HCT116 (cell line): Measurements from ENCODE around the gene MLXIPL. TPM values are rescaled to one million over a fixed set of nuclear protein-coding genes. Genes with fewer than 3 reads are reported as not detected.

Experiments used
- ATAC-seq: fragments of 200-7000 bp; cut with Tn5 transposase; 2 replicates; pipeline ENCODE4 v1.9.1; 2020; ENCODE audit warnings: mild to moderate bottlenecking, moderate library complexity
- BruUV-seq: library from RNA; stranded (reverse); fragments of 400-500 nt; replicated peaks from 2 replicates; lab custom pipeline; 2021; lab: Mats Ljungman, UMichigan
- CTCF ChIA-PET: fragments of 300-600 bp; sonication (Branson Sonifier 250); formaldehyde crosslinking; loops from one replicate; lab custom pipeline; 2021; ENCODE audit warnings: antibody characterized with exemption; lab: Charles Lee
- POLR2A ChIA-PET: fragments of 300-600, 350-600 bp; sonication (Branson Sonifier 250); formaldehyde crosslinking; loops from one replicate; lab custom pipeline; 2021; ENCODE audit warnings: antibody characterized with exemption; lab: Charles Lee
- RAD21 ChIA-PET, 2 experiments: fragments of 300-600 bp; sonication (Branson Sonifier 250); formaldehyde crosslinking; loops; one replicate each; lab custom pipeline; 2023; ENCODE audit warnings: low total read pairs in 2 of 2; ENCODE audit not compliant: uncharacterized antibody in 2 of 2, unreplicated experiment in 2 of 2, low non-redundant PET in 1 of 2; lab: Charles Lee
- DNase-seq: peaks from one replicate; pipeline ENCODE4 v3.0.0-alpha.2; 2010; ENCODE audit warnings: low read depth, low spot score
- H2AFZ ChIP-seq: fragments of 200-600 bp; shearing (Covaris generic), sonication (generic); 2 replicates; pipeline ENCODE4 v1.6.1; 2017; ENCODE audit warnings: low read depth, mixed run types, mixed read lengths, antibody characterized with exemption, low read length; ENCODE audit not compliant: poor library complexity, severe bottlenecking
- H3K27ac ChIP-seq: 2 replicates; pipeline ENCODE4 v1.5.1; 2012; ENCODE audit warnings: low read depth, low read length
- H3K27me3 ChIP-seq: fragments of 200-600 bp; sonication (generic); 2 replicates; pipeline ENCODE4 v1.6.1; 2016; ENCODE audit warnings: mixed run types, low read length, mixed read lengths; ENCODE audit not compliant: insufficient read depth
- H3K36me3 ChIP-seq, 2 experiments: fragments of 200-500 bp in 1 of 2; fragments of 200-600 bp in 1 of 2; sonication (Bioruptor generic) in 1 of 2; sonication (generic) in 1 of 2; 2 replicates each; pipeline versions ENCODE4 v1.5.1 to v1.6.1; 2014 to 2016; ENCODE audit warnings: low read length in 2 of 2, inconsistent platforms in 1 of 2, mixed read lengths in 1 of 2, mixed run types in 1 of 2; ENCODE audit not compliant: insufficient read depth in 2 of 2, control insufficient read depth in 1 of 2
- H3K4me1 ChIP-seq, 2 experiments: fragments of 200-600 bp in 1 of 2; sonication (generic) in 1 of 2; 2 replicates each; pipeline versions ENCODE4 v1.5.1 to v1.6.1; 2012 to 2017; ENCODE audit warnings: low read length in 2 of 2, inconsistent platforms in 1 of 2, mild to moderate bottlenecking in 1 of 2, mixed read lengths in 1 of 2, mixed run types in 1 of 2, moderate library complexity in 1 of 2; ENCODE audit not compliant: insufficient read depth in 2 of 2, control insufficient read depth in 1 of 2
- H3K4me2 ChIP-seq: fragments of 200-600 bp; sonication (generic); 2 replicates; pipeline ENCODE4 v1.6.1; 2017; ENCODE audit warnings: mixed run types, low read length, mixed read lengths
- H3K4me3 ChIP-seq, 2 experiments: fragments of 200-600 bp in 1 of 2; sonication (generic) in 1 of 2; replicated peaks in 1 of 2; 2 replicates each; pipeline ENCODE4 v1.5.1; 2011 to 2016; ENCODE audit warnings: low read length in 2 of 2, control low read depth in 1 of 2, low read depth in 1 of 2, mild to moderate bottlenecking in 1 of 2, mixed read lengths in 1 of 2, mixed run types in 1 of 2
- H3K79me2 ChIP-seq: fragments of 200-600 bp; sonication (generic); 2 replicates; pipeline ENCODE4 v1.6.1; 2017; ENCODE audit warnings: mild to moderate bottlenecking, mixed run types, low read length, moderate library complexity, mixed read lengths; ENCODE audit not compliant: insufficient read depth
- H3K9ac ChIP-seq: fragments of 200-600 bp; sonication (generic); 2 replicates; pipeline ENCODE4 v1.6.1; 2016; ENCODE audit warnings: low read length, mixed read lengths
- H3K9me2 ChIP-seq: fragments of 200-600 bp; sonication (generic), shearing (Covaris generic); 2 replicates; pipeline ENCODE4 v1.6.1; 2017; ENCODE audit warnings: mixed run types, mild to moderate bottlenecking, moderate library complexity; ENCODE audit not compliant: insufficient read depth
- H3K9me3 ChIP-seq, 2 experiments: fragments of 200-500 bp in 1 of 2; fragments of 200-600 bp in 1 of 2; sonication (Bioruptor generic) in 1 of 2; sonication (generic) in 1 of 2; 2 replicates each; pipeline ENCODE4 v1.6.1; 2014 to 2017; ENCODE audit warnings: low read length in 2 of 2, mixed read lengths in 2 of 2, inconsistent platforms in 1 of 2, low read depth in 1 of 2, mild to moderate bottlenecking in 1 of 2, mixed run types in 1 of 2, moderate library complexity in 1 of 2; ENCODE audit not compliant: control insufficient read depth in 1 of 2, insufficient read depth in 1 of 2
- H4K20me1 ChIP-seq: fragments of 200-600 bp; sonication (generic), shearing (Covaris generic); 2 replicates; pipeline ENCODE4 v1.6.1; 2017; ENCODE audit warnings: mixed run types, mild to moderate bottlenecking, moderate library complexity; ENCODE audit not compliant: insufficient read depth
- CEBPB ChIP-seq: IDR thresholded peaks from 2 replicates; pipeline ENCODE4 v1.6.1; 2012; ENCODE audit warnings: low read depth
- CTCF ChIP-seq, 3 experiments: fragments of 200-600 bp in 1 of 3; sonication (generic) in 1 of 3; IDR thresholded peaks in 2 of 3; conservative IDR thresholded peaks in 1 of 3; 2 replicates each; pipeline ENCODE4 v1.5.1; 2012 to 2017; ENCODE audit warnings: low read depth in 2 of 3, low read length in 2 of 3, antibody characterized with exemption in 1 of 3, borderline replicate concordance in 1 of 3, control low read depth in 1 of 3, mild to moderate bottlenecking in 1 of 3, mixed read lengths in 1 of 3, mixed run types in 1 of 3, moderate library complexity in 1 of 3; ENCODE audit not compliant: insufficient read depth in 1 of 3
- EGR1 ChIP-seq: IDR thresholded peaks from 2 replicates; pipeline ENCODE4 v1.6.1; 2012; ENCODE audit warnings: low read depth
- ELF1 ChIP-seq: IDR thresholded peaks from 2 replicates; pipeline ENCODE4 v1.6.1; 2012; ENCODE audit warnings: low read depth, borderline replicate concordance
- EZH2 ChIP-seq: fragments of 200-600 bp; sonication (generic); IDR thresholded peaks from 2 replicates; pipeline ENCODE4 v1.6.1; 2017; ENCODE audit warnings: antibody characterized with exemption, mixed run types
- EZH2phosphoT487 ChIP-seq: fragments of 200-600 bp; IDR thresholded peaks from 2 replicates; pipeline ENCODE4 v1.6.1; 2018; ENCODE audit warnings: antibody characterized with exemption, borderline replicate concordance
- FOSL1 ChIP-seq: IDR thresholded peaks from 2 replicates; pipeline ENCODE4 v1.6.1; 2012; ENCODE audit warnings: low read depth
- POLR2AphosphoS5 ChIP-seq: IDR thresholded peaks from 2 replicates; pipeline ENCODE4 v1.6.1; 2011; ENCODE audit warnings: mild to moderate bottlenecking, low read depth, low read length, moderate library complexity
- RAD21 ChIP-seq: IDR thresholded peaks from 2 replicates; pipeline ENCODE4 v1.6.1; 2012; ENCODE audit warnings: low read depth, mild to moderate bottlenecking
- REST ChIP-seq: IDR thresholded peaks from 2 replicates; pipeline ENCODE4 v1.6.1; 2012; ENCODE audit warnings: low read depth
- SRF ChIP-seq: IDR thresholded peaks from 2 replicates; pipeline ENCODE4 v1.6.1; 2012; ENCODE audit warnings: low read depth
- TCF7L2 ChIP-seq: IDR thresholded peaks from 2 replicates; pipeline ENCODE4 v1.7.0; 2011; ENCODE audit warnings: borderline replicate concordance, inconsistent platforms; ENCODE audit not compliant: insufficient read depth, insufficient read length; ENCODE audit errors: extremely low read depth
- YY1 ChIP-seq: IDR thresholded peaks from 2 replicates; pipeline ENCODE4 v1.6.1; 2011; ENCODE audit warnings: low read length, low read depth, moderate library complexity, mild to moderate bottlenecking; ENCODE audit not compliant: insufficient replicate concordance; ENCODE audit errors: extremely low read depth
- ZBTB33 ChIP-seq: IDR thresholded peaks from 2 replicates; pipeline ENCODE4 v1.6.1; 2011; ENCODE audit warnings: mild to moderate bottlenecking, low read length, moderate library complexity; ENCODE audit not compliant: insufficient replicate concordance; ENCODE audit errors: extremely low read depth
- ZFX ChIP-seq: fragments of 450-650 bp; IDR thresholded peaks from 2 replicates; pipeline ENCODE4 v1.6.1; 2017
- ZNF274 ChIP-seq: fragments of 200-500 bp; sonication (Bioruptor generic); IDR thresholded peaks from 2 replicates; pipeline ENCODE4 v1.6.1; 2014; ENCODE audit warnings: mild to moderate bottlenecking, low read depth, low read length, inconsistent platforms
- intact Hi-C: fragments of 100-400 bp; cut with micrococcal nuclease; formaldehyde crosslinking; loops from 2 replicates; pipeline ENCODE4 v1.10.0; 2022
- total RNA-seq: library from RNA; stranded (reverse); gene quantifications from one replicate; pipeline ENCODE4 v1.2.1, GENCODE V29; 2021; ENCODE audit not compliant: unreplicated experiment

The MLXIPL gene
- total RNA-seq, 1 experiment from 2014 or later, result 79.4 TPM

GRCh38 chr7:73605601-73606220 lies 18.6 kb downstream of the MLXIPL start:
- CTCF ChIA-PET, result interaction anchor here (1.5 to 2.4 kb wide), 4 partner anchors 14 to 118 kb away, joined by 6 to 28 read pairs (median 11); no protein-coding TSS in a partner anchor
- TF ChIP-seq EZH2phosphoT487, result no peak
- TF ChIP-seq ELF1, result no peak
- no peak for TF ChIP-seq POLR2AphosphoS5
- TF ChIP-seq CTCF (IDR thresholded peaks at IDR 0.05 in 2 of 3, conservative IDR thresholded peaks at IDR 0.05 in 1 of 3; ENCODE audit: borderline replicate concordance in 1 of 3, insufficient read depth in 1 of 3, low read depth in 2 of 3, low read length in 2 of 3), result no peak
- no peak for TF ChIP-seq SRF
- TF ChIP-seq TCF7L2, result no peak
- TF ChIP-seq ZFX, result no peak
- TF ChIP-seq ZNF274, result no peak
- no peak for TF ChIP-seq RAD21
- TF ChIP-seq ZBTB33, result no peak
- no peak for TF ChIP-seq EZH2
- no peak for TF ChIP-seq YY1
- no peak for TF ChIP-seq FOSL1
- no peak for TF ChIP-seq CEBPB
- TF ChIP-seq EGR1, result no peak
- no peak for TF ChIP-seq REST
- BruUV-seq, result no TSS peak
- no peak overlapping the region for H2AFZ ChIP-seq
- H3K79me2 ChIP-seq, result no peaks in the 10 kb centered on the region; the same call in 1 of the 2 replicates
- intact Hi-C loops, result no loop called here
- ATAC-seq (no peak), DNase-seq (no peak)
- no peak overlapping the region for H3K4me3 ChIP-seq
- no peaks in the 10 kb centered on the region; a peak in 1 of 4 replicates for H3K36me3 ChIP-seq
- POLR2A ChIA-PET, result no interaction called here
- H3K27ac ChIP-seq, result no peak overlapping the region
- no peaks in the 10 kb centered on the region for H3K9me3 ChIP-seq
- H3K9ac ChIP-seq, result no peak overlapping the region
- no peak overlapping the region for H3K4me2 ChIP-seq
- H4K20me1 ChIP-seq, result no peaks in the 10 kb centered on the region
- peaks cover 22 to 51% of the 10 kb centered on the region in 2 experiments for H3K4me1 ChIP-seq
- H3K27me3 ChIP-seq, result no peaks in the 10 kb centered on the region
- no peaks in the 10 kb centered on the region for H3K9me2 ChIP-seq
- RAD21 ChIA-PET, result interaction anchor here in 1 of 2 experiments (0.8 kb wide), 1 partner anchor 120 kb away, joined by 3 read pairs; no protein-coding TSS in a partner anchor
